ENCODE measurements around the gene TMPRSS6.

TMPRSS6 gene

DNA sequence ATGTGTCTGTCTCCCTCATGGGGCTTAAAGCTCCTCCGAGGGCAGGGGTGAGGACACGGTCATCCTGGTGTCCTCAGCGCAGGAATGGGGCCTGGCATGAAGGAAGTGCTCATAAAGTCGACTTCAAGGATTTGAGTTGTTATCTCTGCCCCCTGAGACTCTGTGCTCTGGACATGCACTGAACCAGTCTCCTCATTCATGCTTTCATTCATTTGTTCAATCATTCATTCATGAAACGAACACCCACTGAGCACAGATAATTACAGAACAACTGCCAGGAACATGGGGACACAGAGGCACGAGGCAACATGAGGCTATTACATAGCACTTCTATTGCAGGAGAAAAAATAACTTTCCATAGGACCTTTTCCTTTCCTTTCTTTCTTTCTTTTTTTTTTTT lies 16.5 kb downstream of the TMPRSS6 start:
- TF ChIP-seq, protein P1, sequence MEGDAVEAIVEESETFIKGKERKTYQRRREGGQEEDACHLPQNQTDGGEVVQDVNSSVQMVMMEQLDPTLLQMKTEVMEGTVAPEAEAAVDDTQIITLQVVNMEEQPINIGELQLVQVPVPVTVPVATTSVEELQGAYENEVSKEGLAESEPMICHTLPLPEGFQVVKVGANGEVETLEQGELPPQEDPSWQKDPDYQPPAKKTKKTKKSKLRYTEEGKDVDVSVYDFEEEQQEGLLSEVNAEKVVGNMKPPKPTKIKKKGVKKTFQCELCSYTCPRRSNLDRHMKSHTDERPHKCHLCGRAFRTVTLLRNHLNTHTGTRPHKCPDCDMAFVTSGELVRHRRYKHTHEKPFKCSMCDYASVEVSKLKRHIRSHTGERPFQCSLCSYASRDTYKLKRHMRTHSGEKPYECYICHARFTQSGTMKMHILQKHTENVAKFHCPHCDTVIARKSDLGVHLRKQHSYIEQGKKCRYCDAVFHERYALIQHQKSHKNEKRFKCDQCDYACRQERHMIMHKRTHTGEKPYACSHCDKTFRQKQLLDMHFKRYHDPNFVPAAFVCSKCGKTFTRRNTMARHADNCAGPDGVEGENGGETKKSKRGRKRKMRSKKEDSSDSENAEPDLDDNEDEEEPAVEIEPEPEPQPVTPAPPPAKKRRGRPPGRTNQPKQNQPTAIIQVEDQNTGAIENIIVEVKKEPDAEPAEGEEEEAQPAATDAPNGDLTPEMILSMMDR (IDR thresholded peaks at IDR 0.05; ENCODE audit: extremely low read depth, missing control alignments): no peak
- no peak for DNase-seq (ENCODE audit: low spot score)

DNA sequence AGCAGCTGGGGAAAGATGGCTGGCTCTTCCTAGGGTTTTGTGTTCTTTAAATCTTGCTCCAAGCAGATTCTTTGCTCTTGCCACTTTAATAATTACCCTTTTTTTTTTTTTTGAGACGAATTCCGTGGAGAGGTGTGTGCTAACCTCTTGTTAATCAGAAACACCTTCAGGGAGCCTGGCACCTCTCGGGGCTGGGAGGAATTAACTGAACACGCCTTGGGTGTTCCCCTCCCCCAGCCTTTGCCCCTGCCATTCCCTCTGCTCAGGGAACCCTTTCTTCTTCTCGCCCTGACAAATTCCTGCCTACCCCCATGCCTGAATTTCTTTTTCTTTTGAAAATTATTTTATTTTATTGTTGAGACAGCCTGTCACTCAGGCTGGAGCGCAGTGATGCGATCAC lies 17.5 kb downstream of the TMPRSS6 start:
- no peak for DNase-seq (ENCODE audit: low spot score)
- TF ChIP-seq, protein P1 (IDR thresholded peaks at IDR 0.05; ENCODE audit: extremely low read depth, missing control alignments): no peak

DNA sequence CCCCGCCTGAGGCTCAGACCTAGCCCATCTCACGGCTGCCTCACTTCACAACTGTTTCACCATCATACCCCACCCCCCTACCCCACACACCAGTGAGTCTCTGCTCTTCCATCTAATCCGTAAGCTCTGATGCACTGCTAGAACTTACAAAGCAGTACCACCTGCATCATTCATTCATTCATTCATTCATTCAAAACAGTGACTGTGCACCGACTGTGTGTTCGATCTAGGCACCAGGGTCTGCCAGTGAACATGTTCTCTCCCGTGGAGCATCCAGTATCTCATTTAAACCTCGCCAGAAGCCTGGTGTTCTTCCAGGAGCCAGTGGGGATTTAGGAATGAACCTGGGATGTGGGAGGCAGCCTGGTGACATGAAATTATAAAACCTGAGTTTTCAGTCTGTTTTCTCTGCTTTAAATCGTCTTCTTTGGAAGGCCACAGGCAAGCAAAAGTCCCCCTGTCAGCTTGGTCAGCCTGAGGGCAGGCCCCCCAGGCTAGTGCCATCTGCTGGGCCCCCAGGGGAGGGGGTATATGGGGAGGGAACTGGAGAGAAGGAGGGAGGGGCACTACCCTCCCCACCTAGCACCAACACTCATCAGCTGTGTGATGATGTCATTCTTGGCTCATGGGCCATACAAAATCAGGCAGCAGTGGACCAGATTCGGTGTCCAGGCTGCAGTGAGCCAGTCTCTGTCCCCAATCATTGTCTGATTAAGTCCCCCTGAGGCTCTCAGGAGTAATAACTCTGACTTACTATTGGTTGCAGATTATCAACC lies 18.4 kb downstream of the TMPRSS6 start:
- no peak for DNase-seq (ENCODE audit: low spot score)
- TF ChIP-seq, protein P1 (IDR thresholded peaks at IDR 0.05; ENCODE audit: extremely low read depth, missing control alignments): no peak

DNA sequence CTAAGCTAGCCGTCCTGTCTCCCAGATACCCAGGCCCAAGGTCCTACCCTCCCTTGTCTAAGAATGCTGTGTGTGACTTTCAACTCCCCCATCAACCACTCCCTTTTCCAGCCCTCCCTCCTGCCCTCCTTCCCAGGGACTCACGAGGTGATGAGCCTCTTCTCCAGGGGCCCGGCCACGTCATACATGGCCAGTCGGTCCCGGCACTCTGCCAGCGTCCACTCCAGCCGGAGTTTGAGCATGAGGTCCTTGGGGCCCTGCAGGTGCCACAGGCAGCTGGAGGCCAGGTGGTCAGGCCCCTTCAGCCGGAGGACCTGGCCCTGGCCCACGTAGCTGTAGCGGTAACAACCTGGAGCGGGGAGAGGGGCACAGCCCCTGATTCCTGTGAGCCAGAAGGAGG lies 20.1 kb downstream of the TMPRSS6 start:
- no peak for DNase-seq (ENCODE audit: low spot score)
- TF ChIP-seq, protein P1 (IDR thresholded peaks at IDR 0.05; ENCODE audit: extremely low read depth, missing control alignments): no peak

DNA sequence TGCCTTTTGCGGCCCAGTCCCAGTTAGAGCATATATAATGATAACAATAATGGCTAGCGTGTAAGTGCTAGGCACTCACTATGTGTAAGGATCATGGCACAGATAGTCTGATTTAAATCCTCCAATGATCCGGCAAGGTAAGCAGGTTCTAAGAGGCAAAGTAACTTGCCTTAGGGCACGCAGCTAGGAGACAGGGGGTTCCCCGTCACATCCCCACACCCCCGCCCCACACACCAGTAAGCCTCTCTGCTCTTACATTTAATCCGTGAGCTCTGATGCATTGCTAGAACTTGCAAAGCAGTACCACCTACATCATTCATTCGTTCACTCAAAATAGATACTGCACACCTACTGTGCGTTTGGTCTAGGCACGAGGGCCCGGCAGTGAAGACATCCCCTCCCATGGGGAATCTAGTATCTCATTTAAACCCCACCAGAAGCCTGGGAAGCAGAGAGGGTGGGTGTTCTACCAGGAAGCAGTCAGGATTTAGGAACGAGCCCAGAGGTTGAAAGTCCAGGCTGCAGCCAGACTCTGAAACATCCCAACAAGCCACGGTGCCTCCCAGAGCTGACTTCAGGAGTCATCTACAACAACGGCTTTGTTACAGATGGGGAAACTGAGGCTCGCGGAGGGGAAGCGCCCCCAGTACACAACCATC lies 20.6 kb downstream of the TMPRSS6 start:
- peak; percentile 61 for DNase-seq (ENCODE audit: low spot score)
- TF ChIP-seq, protein P1 (IDR thresholded peaks at IDR 0.05; ENCODE audit: extremely low read depth, missing control alignments): no peak

DNA sequence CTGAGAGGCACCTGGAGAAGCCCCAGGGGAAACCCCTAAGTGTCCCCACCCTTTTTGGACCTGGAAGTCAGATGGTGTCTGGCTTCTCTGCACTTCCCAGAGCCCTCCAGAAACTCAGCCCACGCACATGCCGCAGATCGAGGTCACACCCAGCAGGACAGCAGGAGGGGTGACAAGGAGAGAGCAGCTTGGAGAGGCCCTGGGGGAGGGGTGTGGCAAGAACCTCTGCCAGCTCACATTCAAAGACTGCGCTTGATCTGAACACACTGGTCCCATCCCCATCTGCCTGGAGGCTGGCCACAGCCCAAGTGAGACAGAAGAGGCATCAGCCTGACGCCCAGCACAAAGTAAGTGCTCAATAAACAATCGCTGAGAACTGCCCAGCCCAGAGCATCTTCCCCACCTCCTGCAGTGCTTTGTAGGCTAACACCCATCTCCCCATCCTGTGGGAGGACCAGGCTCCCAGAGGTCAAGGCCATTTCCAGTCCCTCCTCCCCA lies 21.4 kb downstream of the TMPRSS6 start:
- no peak for DNase-seq (ENCODE audit: low spot score)
- TF ChIP-seq, protein P1 (IDR thresholded peaks at IDR 0.05; ENCODE audit: extremely low read depth, missing control alignments): no peak

DNA sequence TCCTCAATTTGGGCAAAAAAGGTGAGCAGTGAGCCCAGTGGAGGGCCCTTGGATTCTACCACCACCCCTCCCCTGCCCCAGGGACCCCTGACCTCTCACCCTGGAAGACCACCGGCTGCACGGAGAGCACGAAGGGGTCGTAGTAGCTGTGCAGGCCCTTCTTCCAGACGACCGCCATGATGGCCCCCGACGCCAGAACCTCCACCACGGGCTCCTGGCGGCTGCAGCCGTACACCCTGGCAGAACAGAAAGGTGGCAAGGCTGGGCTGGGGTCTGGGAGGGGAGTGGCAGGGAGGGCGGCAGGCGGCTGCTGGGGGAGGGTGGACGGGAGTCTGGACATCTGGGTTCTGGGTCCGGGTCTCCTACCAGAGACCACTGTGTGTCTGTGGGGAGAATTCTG lies 23.3 kb downstream of the TMPRSS6 start:
- TF ChIP-seq, protein P1 (IDR thresholded peaks at IDR 0.05; ENCODE audit: extremely low read depth, missing control alignments): no peak
- DNase-seq (ENCODE audit: low spot score): no peak

Data from GM20000 (cell line).